Bronchial epithelial cell (primary cell): ENCODE measurements around the gene PPP2R2C. TPM values are rescaled to one million over a fixed set of nuclear protein-coding genes. Genes with fewer than 3 reads are reported as not detected.
A peak's percentile ranks its signal among the peaks of the same experiment; 100 is the strongest.

Experiments used
- DNase-seq: peaks from one replicate; pipeline ENCODE4 v3.0.0-alpha.2; 2010; ENCODE audit warnings: low read depth
- FAIRE-seq: peaks from 2 replicates; lab custom pipeline; 2011; peaks lifted over from hg19 to GRCh38; lab: Jason Lieb, UNC
- H3K27me3 ChIP-seq: 2 replicates; pipeline ENCODE4 v1.5.1; 2011; ENCODE audit warnings: low read length; ENCODE audit not compliant: control insufficient read depth, insufficient read depth
- H3K36me3 ChIP-seq: 2 replicates; pipeline ENCODE4 v1.5.1; 2011; ENCODE audit warnings: low read length; ENCODE audit not compliant: control insufficient read depth, insufficient read depth
- H3K4me3 ChIP-seq: 2 replicates; pipeline ENCODE4 v1.5.1; 2011; ENCODE audit warnings: mild to moderate bottlenecking, low read depth, low read length, control low read depth
- CTCF ChIP-seq: IDR thresholded peaks from 2 replicates; pipeline ENCODE4 v1.5.1; 2011; ENCODE audit warnings: mild to moderate bottlenecking, moderate library complexity, low read length, control low read depth, inconsistent platforms; ENCODE audit not compliant: insufficient read depth, severe bottlenecking
- total RNA-seq: library from RNA; depleted of rRNA; stranded (reverse); fragments of >200 nt; gene quantifications from 2 replicates; pipeline ENCODE4 v1.2.1, GENCODE V29; 2014

PPP2R2C gene
- total RNA-seq, 1 donor from 2014 or later: 1.1 TPM

- H3K4me3 ChIP-seq: no peak overlapping the region
- no peaks in the 10 kb centered on the region for H3K36me3 ChIP-seq
- no peak for DNase-seq
- FAIRE-seq: no peak
- peaks cover 6% of the 10 kb centered on the region for H3K27me3 ChIP-seq
- TF ChIP-seq CTCF: no peak
Observed at GRCh38 chr4:6466756-6467381, 5.5 kb downstream of the PPP2R2C start.

GRCh38 chr4:6465955-6466354, 6.5 kb downstream of the PPP2R2C start:
- DNase-seq (no peak), FAIRE-seq (no peak)
- peaks cover 6% of the 10 kb centered on the region for H3K27me3 ChIP-seq
- no peak overlapping the region for H3K4me3 ChIP-seq
- no peaks in the 10 kb centered on the region for H3K36me3 ChIP-seq
- no peak for TF ChIP-seq CTCF

GRCh38 chr4:6464842-6465588, 7.4 kb downstream of the PPP2R2C start:
- H3K27me3 ChIP-seq: peaks cover 3% of the 10 kb centered on the region
- FAIRE-seq (no peak), DNase-seq (no peak)
- H3K36me3 ChIP-seq: no peaks in the 10 kb centered on the region
- H3K4me3 ChIP-seq: no peak overlapping the region
- no peak for TF ChIP-seq CTCF

GRCh38 chr4:6463311-6464289, 8.8 kb downstream of the PPP2R2C start:
- Histone ChIP-seq H3K27me3 (no peaks in the 10 kb centered on the region), H3K36me3 (no peaks in the 10 kb centered on the region), H3K4me3 (no peak overlapping the region)
- DNase-seq (no peak), FAIRE-seq (peak; percentile 66)
- TF ChIP-seq CTCF: no peak

GRCh38 chr4:6461301-6462165, 10.9 kb downstream of the PPP2R2C start:
- no peaks in the 10 kb centered on the region for H3K36me3 ChIP-seq
- no peak for TF ChIP-seq CTCF
- no peak for FAIRE-seq
- H3K27me3 ChIP-seq: no peaks in the 10 kb centered on the region
- no peak for DNase-seq
- H3K4me3 ChIP-seq: no peak overlapping the region
